HFFc6 (cell line): Measurements from ENCODE around the gene MAN2B2. TPM values are rescaled to one million over a fixed set of nuclear protein-coding genes. Genes with fewer than 3 reads are reported as not detected.

Source experiments
- DNase-seq: peaks from one replicate; pipeline ENCODE4 v3.0.0-alpha.2; 2018
- H3K27ac Mint-ChIP-seq: 2 replicates; pipeline ENCODE4 v1.8.0; 2020; ENCODE audit warnings: mild to moderate bottlenecking, mixed read lengths
- H3K27me3 Mint-ChIP-seq: 2 replicates; pipeline ENCODE4 v1.8.0; 2021; ENCODE audit warnings: mild to moderate bottlenecking, moderate library complexity, mixed read lengths; ENCODE audit not compliant: insufficient read depth
- H3K36me3 Mint-ChIP-seq: 2 replicates; pipeline ENCODE4 v1.8.0; 2021; ENCODE audit warnings: low read depth, mixed read lengths
- H3K4me1 Mint-ChIP-seq: 2 replicates; pipeline ENCODE4 v1.8.0; 2020; ENCODE audit warnings: low read depth, mixed read lengths
- H3K4me3 Mint-ChIP-seq: 2 replicates; pipeline ENCODE4 v1.8.0; 2020; ENCODE audit warnings: mild to moderate bottlenecking, moderate library complexity, mixed read lengths
- H3K9me3 Mint-ChIP-seq: 2 replicates; pipeline ENCODE4 v1.8.0; 2020; ENCODE audit warnings: mild to moderate bottlenecking, mixed read lengths
- total RNA-seq, 6 experiments: library from RNA; stranded (reverse); fragmentation: NEBNext Ultra II Directional; extraction: Animal tissue kit (Norgen Biotek cat#: 25700); gene quantifications; 2 replicates in 1 of 6; 3 replicates in 5 of 6; pipeline ENCODE4 v1.2.3, GENCODE V29; 2021
- TF ChIP-seq, protein P1 (sequence below): fragments of 200-600 bp; sonication (generic); IDR thresholded peaks from 2 replicates; pipeline ENCODE4 v1.5.0; 2021; ENCODE audit warnings: antibody characterized with exemption, mild to moderate bottlenecking

The MAN2B2 gene
- total RNA-seq, 6 experiments from 2014 or later = 35.8 to 44.5 (median 40.5) TPM

- no peak overlapping the region for H3K27ac Mint-ChIP-seq
- peaks cover 6% of the 10 kb centered on the region; the same call in 1 of the 2 replicates for H3K4me1 Mint-ChIP-seq
- peaks cover 22% of the 10 kb centered on the region for H3K27me3 Mint-ChIP-seq
- DNase-seq = no peak
- no peaks in the 10 kb centered on the region for H3K9me3 Mint-ChIP-seq
- no peak overlapping the region for H3K4me3 Mint-ChIP-seq
- TF ChIP-seq, protein P1, sequence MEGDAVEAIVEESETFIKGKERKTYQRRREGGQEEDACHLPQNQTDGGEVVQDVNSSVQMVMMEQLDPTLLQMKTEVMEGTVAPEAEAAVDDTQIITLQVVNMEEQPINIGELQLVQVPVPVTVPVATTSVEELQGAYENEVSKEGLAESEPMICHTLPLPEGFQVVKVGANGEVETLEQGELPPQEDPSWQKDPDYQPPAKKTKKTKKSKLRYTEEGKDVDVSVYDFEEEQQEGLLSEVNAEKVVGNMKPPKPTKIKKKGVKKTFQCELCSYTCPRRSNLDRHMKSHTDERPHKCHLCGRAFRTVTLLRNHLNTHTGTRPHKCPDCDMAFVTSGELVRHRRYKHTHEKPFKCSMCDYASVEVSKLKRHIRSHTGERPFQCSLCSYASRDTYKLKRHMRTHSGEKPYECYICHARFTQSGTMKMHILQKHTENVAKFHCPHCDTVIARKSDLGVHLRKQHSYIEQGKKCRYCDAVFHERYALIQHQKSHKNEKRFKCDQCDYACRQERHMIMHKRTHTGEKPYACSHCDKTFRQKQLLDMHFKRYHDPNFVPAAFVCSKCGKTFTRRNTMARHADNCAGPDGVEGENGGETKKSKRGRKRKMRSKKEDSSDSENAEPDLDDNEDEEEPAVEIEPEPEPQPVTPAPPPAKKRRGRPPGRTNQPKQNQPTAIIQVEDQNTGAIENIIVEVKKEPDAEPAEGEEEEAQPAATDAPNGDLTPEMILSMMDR = no peak
- H3K36me3 Mint-ChIP-seq = no peaks in the 10 kb centered on the region
These were observed 47.0 kb upstream of the MAN2B2 start for GRCh38 chr4:6527683-6528595.

DNA sequence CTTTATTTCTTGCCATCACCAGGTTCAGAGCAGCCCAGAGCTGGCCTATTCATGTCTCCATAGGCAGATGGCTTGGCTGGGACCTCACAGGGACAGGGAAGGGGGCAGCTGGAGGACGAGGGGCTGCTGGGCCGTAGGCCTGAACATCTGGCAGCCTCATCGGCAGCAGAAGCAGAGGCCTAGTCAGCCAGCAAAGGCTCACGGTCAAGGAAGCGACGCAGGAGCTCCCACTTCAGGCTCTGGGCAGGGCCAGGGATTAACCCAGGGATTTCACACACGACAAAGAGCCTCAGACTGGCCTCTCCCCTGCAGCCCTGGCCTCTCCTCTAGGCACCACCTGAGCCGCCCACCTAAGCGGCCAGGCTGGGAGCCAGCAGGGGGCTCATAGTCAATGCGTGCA is 46.0 kb upstream of the MAN2B2 start:
- Mint-ChIP-seq H3K4me1 (no peaks in the 10 kb centered on the region), H3K4me3 (no peak overlapping the region), H3K36me3 (no peaks in the 10 kb centered on the region), H3K9me3 (no peaks in the 10 kb centered on the region), H3K27ac (no peak overlapping the region), H3K27me3 (peaks cover 26% of the 10 kb centered on the region)
- DNase-seq = no peak
- TF ChIP-seq, protein P1 = no peak

DNA sequence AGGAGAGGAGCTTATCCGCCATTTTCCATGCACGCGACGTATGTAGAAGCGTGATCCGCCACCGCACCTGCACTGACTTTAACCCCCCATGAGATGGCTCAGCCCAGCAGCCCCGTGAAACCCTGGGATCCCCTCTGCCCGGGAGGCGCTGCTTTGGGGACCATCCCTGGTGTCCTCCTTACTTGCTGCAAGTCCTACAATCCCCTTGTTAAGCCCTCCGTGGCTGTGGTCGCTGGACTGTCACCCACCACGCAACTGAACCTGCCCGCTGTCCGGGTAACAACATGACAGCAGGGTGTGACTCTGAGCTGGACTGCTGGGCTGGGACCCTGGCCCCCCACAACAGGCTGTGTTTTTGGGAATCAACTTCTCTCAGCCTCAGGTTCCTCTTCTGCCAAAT is 44.7 kb upstream of the MAN2B2 start:
- TF ChIP-seq, protein P1 = no peak
- Mint-ChIP-seq H3K4me3 (no peak overlapping the region), H3K36me3 (no peaks in the 10 kb centered on the region), H3K9me3 (no peaks in the 10 kb centered on the region), H3K4me1 (no peaks in the 10 kb centered on the region), H3K27ac (no peak overlapping the region), H3K27me3 (peaks cover 21% of the 10 kb centered on the region)
- DNase-seq = no peak

GRCh38 chr4:6530964-6531363 is 44.0 kb upstream of the MAN2B2 start:
- Mint-ChIP-seq H3K27ac (no peak overlapping the region), H3K36me3 (no peaks in the 10 kb centered on the region), H3K4me3 (no peak overlapping the region), H3K4me1 (no peaks in the 10 kb centered on the region), H3K27me3 (peaks cover 21% of the 10 kb centered on the region), H3K9me3 (no peaks in the 10 kb centered on the region)
- TF ChIP-seq, protein P1 = no peak
- no peak for DNase-seq

GRCh38 chr4:6532102-6532501 is 42.9 kb upstream of the MAN2B2 start:
- TF ChIP-seq, protein P1 = no peak
- no peaks in the 10 kb centered on the region for H3K4me1 Mint-ChIP-seq
- no peak for DNase-seq
- H3K4me3 Mint-ChIP-seq = no peak overlapping the region
- no peak overlapping the region for H3K27ac Mint-ChIP-seq
- H3K27me3 Mint-ChIP-seq = peaks cover 24% of the 10 kb centered on the region
- H3K36me3 Mint-ChIP-seq = no peaks in the 10 kb centered on the region
- no peaks in the 10 kb centered on the region for H3K9me3 Mint-ChIP-seq
